ENCODE data around the gene FHAD1.

DNA sequence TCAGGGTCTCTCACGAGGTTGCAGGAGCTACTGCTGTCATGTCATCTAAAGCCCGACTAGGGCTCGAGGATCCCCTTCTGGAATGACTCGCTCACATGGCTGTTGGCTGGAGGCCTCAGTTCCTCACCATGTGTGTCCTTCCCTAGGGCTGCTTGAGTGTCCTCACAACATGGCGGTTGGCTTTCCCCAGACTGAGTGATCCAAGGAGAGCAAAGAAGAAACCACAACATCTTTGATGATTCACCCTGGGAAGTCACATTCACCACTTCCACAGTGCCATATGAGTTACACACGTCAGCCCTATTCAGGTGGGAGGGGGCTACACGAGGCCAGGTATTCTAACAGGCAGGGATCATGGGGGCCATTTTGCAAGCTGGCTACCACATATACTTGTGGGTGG, 64.9 kb downstream of the FHAD1 start:
- TF ChIP-seq, protein P1, sequence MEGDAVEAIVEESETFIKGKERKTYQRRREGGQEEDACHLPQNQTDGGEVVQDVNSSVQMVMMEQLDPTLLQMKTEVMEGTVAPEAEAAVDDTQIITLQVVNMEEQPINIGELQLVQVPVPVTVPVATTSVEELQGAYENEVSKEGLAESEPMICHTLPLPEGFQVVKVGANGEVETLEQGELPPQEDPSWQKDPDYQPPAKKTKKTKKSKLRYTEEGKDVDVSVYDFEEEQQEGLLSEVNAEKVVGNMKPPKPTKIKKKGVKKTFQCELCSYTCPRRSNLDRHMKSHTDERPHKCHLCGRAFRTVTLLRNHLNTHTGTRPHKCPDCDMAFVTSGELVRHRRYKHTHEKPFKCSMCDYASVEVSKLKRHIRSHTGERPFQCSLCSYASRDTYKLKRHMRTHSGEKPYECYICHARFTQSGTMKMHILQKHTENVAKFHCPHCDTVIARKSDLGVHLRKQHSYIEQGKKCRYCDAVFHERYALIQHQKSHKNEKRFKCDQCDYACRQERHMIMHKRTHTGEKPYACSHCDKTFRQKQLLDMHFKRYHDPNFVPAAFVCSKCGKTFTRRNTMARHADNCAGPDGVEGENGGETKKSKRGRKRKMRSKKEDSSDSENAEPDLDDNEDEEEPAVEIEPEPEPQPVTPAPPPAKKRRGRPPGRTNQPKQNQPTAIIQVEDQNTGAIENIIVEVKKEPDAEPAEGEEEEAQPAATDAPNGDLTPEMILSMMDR (IDR thresholded peaks at IDR 0.05): no peak
- TF ChIP-seq POLR2A (IDR thresholded peaks at IDR 0.05): no peak
